ENCODE measurements around the gene DLGAP1.

The DLGAP1 gene

GRCh38 chr18:3998698-3999333 lies 456.3 kb downstream of the DLGAP1 start:
- peaks cover 16% of the 10 kb centered on the region for H3K4me1 ChIP-seq (ENCODE audit: insufficient read depth, low read length, severe bottlenecking)
- H3K9ac ChIP-seq (ENCODE audit: low read length), result no peak overlapping the region
- H4K20me1 ChIP-seq (ENCODE audit: insufficient read depth, low read length), result no peaks in the 10 kb centered on the region
- H3K27me3 ChIP-seq (ENCODE audit: insufficient read depth, low read length), result no peaks in the 10 kb centered on the region
- no peaks in the 10 kb centered on the region for H3K9me2 ChIP-seq (ENCODE audit: low read depth, low read length)
- H3K4me3 ChIP-seq (ENCODE audit: low read depth, low read length, poor library complexity, severe bottlenecking), result no peak overlapping the region
- H3K36me3 ChIP-seq (ENCODE audit: insufficient read depth, low read length), result peaks cover 11% of the 10 kb centered on the region
- no peaks in the 10 kb centered on the region; the same call in 1 of the 2 replicates for H3F3A ChIP-seq (ENCODE audit: insufficient read depth, low read length)
- no peak overlapping the region for H3K27ac ChIP-seq (ENCODE audit: low read depth, low read length, poor library complexity, severe bottlenecking)
- H3K4me2 ChIP-seq (ENCODE audit: low read length), result no peak overlapping the region
- H3K9me3 ChIP-seq (ENCODE audit: low read length), result no peaks in the 10 kb centered on the region
- no peaks in the 10 kb centered on the region for H3K79me2 ChIP-seq (ENCODE audit: insufficient read depth, low read length)
- H2AFZ ChIP-seq (ENCODE audit: low read length), result no peak overlapping the region
- TF ChIP-seq CTCF (IDR thresholded peaks at IDR 0.05; ENCODE audit: low read length) (peak; percentile 49), EZH2 (IDR thresholded peaks at IDR 0.05; ENCODE audit: borderline replicate concordance, low read length) (no peak)

GRCh38 chr18:3995476-3996102 lies 459.5 kb downstream of the DLGAP1 start:
- H3K36me3 ChIP-seq (ENCODE audit: insufficient read depth, low read length), result peaks cover 7% of the 10 kb centered on the region
- H2AFZ ChIP-seq (ENCODE audit: low read length), result no peak overlapping the region
- H4K20me1 ChIP-seq (ENCODE audit: insufficient read depth, low read length), result no peaks in the 10 kb centered on the region
- H3K79me2 ChIP-seq (ENCODE audit: insufficient read depth, low read length), result no peaks in the 10 kb centered on the region
- H3K4me2 ChIP-seq (ENCODE audit: low read length), result no peak overlapping the region; the same call in 1 of the 2 replicates
- peaks cover 24% of the 10 kb centered on the region for H3K4me1 ChIP-seq (ENCODE audit: insufficient read depth, low read length, severe bottlenecking)
- no peaks in the 10 kb centered on the region; the same call in 1 of the 2 replicates for H3F3A ChIP-seq (ENCODE audit: insufficient read depth, low read length)
- no peak overlapping the region for H3K4me3 ChIP-seq (ENCODE audit: low read depth, low read length, poor library complexity, severe bottlenecking)
- H3K27ac ChIP-seq (ENCODE audit: low read depth, low read length, poor library complexity, severe bottlenecking), result peak overlapping the region; percentile 12
- no peaks in the 10 kb centered on the region for H3K9me2 ChIP-seq (ENCODE audit: low read depth, low read length)
- no peaks in the 10 kb centered on the region for H3K27me3 ChIP-seq (ENCODE audit: insufficient read depth, low read length)
- H3K9me3 ChIP-seq (ENCODE audit: low read length), result no peaks in the 10 kb centered on the region
- H3K9ac ChIP-seq (ENCODE audit: low read length), result no peak overlapping the region
- TF ChIP-seq CTCF (IDR thresholded peaks at IDR 0.05; ENCODE audit: low read length), result peak; percentile 62
- no peak for TF ChIP-seq EZH2 (IDR thresholded peaks at IDR 0.05; ENCODE audit: borderline replicate concordance, low read length)

GRCh38 chr18:3993941-3994687 lies 461.0 kb downstream of the DLGAP1 start:
- H3K9me2 ChIP-seq (ENCODE audit: low read depth, low read length), result no peaks in the 10 kb centered on the region
- no peak overlapping the region for H3K4me2 ChIP-seq (ENCODE audit: low read length)
- H3K36me3 ChIP-seq (ENCODE audit: insufficient read depth, low read length), result peaks cover 7% of the 10 kb centered on the region
- H3F3A ChIP-seq (ENCODE audit: insufficient read depth, low read length), result no peaks in the 10 kb centered on the region; the same call in 1 of the 2 replicates
- no peaks in the 10 kb centered on the region for H3K27me3 ChIP-seq (ENCODE audit: insufficient read depth, low read length)
- no peaks in the 10 kb centered on the region for H4K20me1 ChIP-seq (ENCODE audit: insufficient read depth, low read length)
- peaks cover 24% of the 10 kb centered on the region for H3K4me1 ChIP-seq (ENCODE audit: insufficient read depth, low read length, severe bottlenecking)
- H3K4me3 ChIP-seq (ENCODE audit: low read depth, low read length, poor library complexity, severe bottlenecking), result no peak overlapping the region
- H3K9me3 ChIP-seq (ENCODE audit: low read length), result no peaks in the 10 kb centered on the region
- H3K27ac ChIP-seq (ENCODE audit: low read depth, low read length, poor library complexity, severe bottlenecking), result peak overlapping the region; percentile 43
- TF ChIP-seq CTCF (IDR thresholded peaks at IDR 0.05; ENCODE audit: low read length) (no peak), EZH2 (IDR thresholded peaks at IDR 0.05; ENCODE audit: borderline replicate concordance, low read length) (no peak)
- H3K9ac ChIP-seq (ENCODE audit: low read length), result no peak overlapping the region
- no peaks in the 10 kb centered on the region for H3K79me2 ChIP-seq (ENCODE audit: insufficient read depth, low read length)
- H2AFZ ChIP-seq (ENCODE audit: low read length), result no peak overlapping the region

Measured in OCI-LY1 (cell line).